HG02884 (cell line): ENCODE results near the gene ZNF789.

Experiments used
- ATAC-seq: cut with Tn5 transposase; IDR thresholded peaks from one replicate; pipeline ENCODE4 v1.9.1; 2021; ENCODE audit warnings: mild to moderate bottlenecking, moderate library complexity; ENCODE audit not compliant: unreplicated experiment

ZNF789 gene

DNA sequence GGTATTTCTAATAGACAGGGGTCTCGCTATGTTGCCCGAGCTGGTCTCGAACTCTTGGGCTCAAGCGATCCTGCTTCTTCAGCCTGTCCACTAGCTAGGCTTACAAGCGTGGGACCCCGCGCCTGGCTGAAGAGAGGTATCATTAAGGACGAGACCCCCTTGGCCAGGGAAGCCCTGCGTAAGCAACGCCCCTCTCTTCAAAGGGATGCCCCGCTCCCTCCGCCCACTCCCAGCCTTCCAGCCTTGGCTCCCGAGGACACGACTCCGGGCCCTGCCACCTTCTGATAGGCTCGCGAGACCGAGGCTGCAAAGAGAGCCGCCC, 31.6 kb downstream of the ZNF789 start:
- ATAC-seq, result no peak

DNA sequence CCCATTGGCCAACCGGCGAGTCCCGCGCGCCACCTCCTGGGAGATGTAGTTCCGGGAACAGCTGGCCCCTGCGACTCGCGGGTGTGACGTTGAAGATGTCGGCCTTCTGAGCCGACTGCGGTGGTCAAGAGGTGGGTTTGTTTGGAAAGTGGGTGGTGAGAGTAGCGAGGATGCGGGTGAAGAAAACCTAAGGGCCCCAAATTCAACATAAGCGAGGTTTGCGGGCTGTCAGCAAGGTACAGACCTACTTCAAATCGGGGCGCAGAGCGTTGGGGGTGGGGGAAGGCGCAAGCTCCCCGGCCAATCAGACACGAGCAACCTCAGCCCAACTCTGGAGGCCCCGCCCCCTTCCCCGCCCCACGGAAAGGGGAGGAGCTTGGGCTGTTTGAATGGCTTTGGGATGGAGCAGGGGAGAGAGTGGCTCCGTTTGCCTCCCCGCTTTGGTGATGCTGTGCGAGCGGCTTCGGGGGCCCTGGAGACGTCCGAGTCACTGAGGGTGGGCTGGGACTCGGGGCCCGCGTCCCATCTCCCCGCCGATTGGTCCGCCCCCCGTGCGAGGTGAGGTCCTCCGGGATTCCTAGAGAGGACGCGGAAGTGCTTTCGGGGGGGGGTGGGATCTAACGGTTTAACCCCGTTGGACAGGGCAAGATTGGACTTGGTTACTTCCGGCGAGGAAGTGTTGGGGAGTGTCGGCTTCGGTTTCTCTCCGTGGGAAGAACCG, 32.1 kb downstream of the ZNF789 start, which contains the start of gene ZKSCAN5:
ZKSCAN5 (plus strand) TSS at position 60 of the 721 bp plus-strand sequence. CDS start 1,383 bp downstream, outside the sequence.
- ATAC-seq, result peak; percentile 82

DNA sequence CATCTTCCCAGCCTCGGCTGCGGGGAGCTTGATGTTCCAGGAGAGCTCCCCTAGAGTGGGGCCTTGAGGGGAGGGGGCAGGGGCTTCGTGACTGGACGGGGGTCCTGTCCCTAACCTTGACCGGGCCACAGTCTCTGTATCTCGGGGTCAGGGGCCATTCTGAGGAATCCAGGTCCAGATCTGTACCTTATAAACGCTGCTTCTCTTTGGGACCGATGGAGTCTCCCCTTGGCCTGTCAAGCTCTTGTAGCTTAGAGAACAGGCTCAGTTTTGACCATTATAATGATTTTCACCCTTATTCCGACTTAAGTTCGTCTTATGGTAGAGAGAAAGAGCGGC, 32.6 kb downstream of the ZNF789 start:
- ATAC-seq, result peak; percentile 1

DNA sequence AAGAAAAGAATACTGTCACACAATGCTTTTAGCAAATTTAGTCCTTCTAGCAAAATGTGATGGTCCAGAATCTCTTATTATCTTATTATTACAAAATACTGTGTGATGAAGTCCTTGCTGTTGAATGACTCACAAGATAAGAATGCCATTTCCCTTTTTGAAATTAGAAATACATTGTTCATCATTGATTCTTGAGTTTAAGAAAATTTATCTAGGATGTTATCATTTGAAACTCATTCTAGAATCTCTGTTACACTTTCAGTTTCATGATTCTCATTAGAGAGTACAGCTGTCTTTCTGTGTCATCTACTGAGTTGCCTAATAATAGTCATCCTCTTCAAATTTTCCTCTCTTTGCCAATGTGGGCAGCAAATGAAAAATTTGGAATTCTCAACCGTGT, 41.4 kb downstream of the ZNF789 start:
- no peak for ATAC-seq

DNA sequence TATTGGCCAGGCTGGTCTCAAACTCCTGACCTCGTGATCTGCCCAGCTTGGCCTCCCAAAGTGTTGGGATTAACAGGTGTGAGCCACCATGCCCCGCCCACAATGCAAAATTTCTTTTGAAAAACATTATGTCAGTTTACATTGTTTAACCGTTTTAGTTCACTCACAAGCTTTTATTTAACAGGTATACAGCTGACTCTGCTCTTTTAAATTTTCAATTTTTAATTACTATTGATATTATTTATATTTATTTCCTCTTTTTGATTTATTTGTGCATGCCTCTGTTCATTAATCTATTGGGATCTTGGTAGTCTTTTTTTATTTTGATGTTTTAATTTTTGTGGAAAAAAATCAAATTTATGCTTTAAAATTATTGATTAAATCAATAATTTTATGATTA, 48.7 kb downstream of the ZNF789 start:
- ATAC-seq, result no peak

DNA sequence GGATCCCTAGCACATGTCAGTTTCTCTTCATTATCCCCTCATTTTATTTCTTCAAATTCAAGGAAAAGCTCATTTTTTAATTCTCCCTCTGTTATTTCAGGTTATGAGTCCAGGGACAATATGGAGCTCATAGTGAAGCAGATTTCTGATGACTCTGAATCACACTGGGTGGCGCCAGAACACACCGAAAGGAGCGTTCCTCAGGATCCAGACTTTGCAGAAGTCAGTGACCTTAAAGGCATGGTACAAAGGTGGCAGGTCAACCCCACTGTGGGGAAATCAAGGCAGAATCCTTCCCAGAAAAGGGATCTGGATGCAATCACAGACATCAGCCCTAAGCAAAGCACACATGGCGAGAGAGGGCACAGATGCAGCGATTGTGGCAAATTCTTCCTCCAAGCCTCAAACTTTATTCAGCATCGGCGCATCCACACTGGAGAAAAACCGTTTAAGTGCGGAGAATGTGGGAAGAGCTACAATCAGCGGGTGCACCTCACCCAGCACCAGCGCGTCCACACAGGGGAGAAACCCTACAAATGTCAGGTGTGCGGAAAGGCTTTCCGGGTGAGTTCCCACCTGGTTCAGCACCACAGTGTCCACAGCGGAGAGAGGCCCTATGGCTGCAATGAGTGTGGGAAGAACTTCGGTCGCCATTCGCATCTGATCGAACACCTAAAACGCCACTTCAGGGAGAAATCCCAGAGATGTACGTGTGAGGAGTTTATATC, 53.2 kb downstream of the ZNF789 start:
- no peak for ATAC-seq

DNA sequence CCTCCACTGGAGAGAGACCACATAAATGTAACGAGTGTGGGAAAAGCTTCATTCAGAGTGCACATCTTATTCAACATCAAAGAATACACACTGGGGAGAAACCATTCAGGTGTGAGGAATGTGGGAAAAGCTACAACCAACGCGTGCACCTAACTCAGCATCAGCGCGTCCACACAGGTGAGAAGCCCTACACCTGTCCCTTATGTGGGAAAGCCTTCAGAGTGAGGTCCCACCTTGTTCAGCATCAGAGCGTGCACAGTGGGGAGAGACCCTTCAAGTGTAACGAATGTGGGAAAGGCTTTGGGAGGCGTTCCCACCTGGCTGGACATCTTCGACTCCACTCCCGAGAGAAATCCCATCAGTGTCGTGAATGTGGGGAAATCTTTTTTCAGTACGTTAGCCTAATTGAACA, 58.7 kb downstream of the ZNF789 start:
- no peak for ATAC-seq

DNA sequence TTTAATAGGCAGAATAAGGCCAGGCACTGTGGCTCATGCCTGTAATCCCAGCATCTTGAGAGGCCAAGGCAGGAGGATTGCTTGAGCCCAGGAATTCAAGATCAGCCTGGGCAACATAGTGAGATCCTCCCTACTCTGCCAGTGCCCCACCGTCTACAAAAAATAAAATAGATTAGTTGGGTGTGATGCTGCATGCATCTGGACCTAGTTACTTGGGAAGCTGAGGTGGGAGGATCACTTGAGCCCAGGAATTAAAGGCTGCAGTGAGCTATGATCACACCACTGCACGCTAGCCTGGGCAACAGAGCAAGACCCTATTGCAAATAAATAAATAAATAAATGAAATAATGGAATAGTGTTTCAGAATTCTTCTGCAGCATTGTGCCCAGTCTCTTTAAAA, 63.0 kb downstream of the ZNF789 start:
- ATAC-seq, result no peak
